GM18498 (cell line): Measurements from ENCODE around the gene OPN1MW.
"Not testable (repeated sequence)": the region's sequence is repeated elsewhere in the genome, so short reads cannot be mapped to it uniquely, and the experiment has no call there.

ENCODE experiments used
- ATAC-seq: cut with Tn5 transposase; IDR thresholded peaks from one replicate; pipeline ENCODE4 v1.9.1; 2021; ENCODE audit warnings: mild to moderate bottlenecking, moderate library complexity; ENCODE audit not compliant: unreplicated experiment

Gene OPN1MW

DNA sequence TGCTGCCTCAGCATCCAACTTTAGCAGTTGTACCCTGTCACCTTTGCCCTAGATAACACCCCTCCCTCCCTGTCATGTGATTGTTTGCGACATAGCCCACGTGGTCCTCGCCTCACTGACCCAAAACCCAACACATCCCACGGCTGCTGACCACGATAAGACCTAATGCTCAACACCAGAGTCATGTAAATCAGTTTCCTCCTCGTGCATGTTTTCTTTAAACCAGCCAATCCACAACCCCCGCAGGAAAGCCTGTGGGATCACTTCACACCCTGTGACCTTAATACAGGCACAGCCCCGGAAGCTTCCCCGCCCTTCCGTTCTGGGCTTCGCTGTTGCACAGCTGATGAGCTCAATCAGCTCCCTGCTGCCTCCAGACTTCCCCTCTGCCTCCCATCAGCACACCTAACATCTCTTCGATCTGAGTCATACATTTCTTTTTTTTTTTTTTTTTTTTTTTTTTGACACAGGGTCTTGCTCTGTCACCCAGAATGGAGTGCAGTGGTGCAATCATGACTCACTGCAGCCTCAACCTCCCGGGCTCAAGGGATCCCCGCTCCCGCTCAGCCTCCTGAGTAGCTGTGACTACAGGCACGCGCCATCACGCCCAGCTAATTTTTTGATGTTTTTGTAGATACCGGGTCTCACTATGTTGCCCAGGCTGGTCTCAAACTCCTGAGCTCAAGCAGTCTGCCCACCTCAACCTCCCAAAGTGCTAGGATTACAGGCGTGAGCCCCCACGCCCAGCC, 27.4 kb downstream of the OPN1MW start:
- ATAC-seq: not testable (repeated sequence)

GRCh38 chrX:154211057-154211456, 28.7 kb downstream of the OPN1MW start:
- ATAC-seq: not testable (repeated sequence)

DNA sequence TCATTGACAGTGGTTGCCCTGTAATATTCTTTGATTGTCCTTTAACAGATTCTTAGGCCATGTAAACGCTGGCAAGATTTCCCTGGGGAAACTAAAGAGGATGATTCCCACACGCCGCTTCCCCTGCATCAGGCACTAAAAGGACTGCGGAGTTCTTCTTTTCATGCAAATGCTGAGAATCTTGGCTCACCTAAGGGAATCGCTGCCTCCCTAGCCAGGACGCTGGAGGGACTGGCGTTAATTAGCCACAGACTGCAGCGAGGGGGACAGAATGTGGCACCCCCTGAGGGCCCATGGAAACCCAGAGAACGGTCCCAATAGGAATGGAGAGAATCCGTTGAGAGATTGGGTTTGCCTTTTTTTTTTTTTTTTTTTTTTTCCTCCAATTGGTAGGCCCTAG, 29.1 kb downstream of the OPN1MW start:
- ATAC-seq: not testable (repeated sequence)

- not testable (repeated sequence) for ATAC-seq
Observed at GRCh38 chrX:154219456-154219855, 37.1 kb downstream of the OPN1MW start, which contains the start of gene OPN1MW2. Gene OPN1MW2 (plus strand): TSS chrX:154219756. CDS start chrX:154219816, 60 bp downstream.

- not testable (repeated sequence) for ATAC-seq
Observed at GRCh38 chrX:154225292-154225691, 42.9 kb downstream of the OPN1MW start.

- ATAC-seq: not testable (repeated sequence)
Observed at GRCh38 chrX:154226706-154227105, 44.3 kb downstream of the OPN1MW start.

DNA sequence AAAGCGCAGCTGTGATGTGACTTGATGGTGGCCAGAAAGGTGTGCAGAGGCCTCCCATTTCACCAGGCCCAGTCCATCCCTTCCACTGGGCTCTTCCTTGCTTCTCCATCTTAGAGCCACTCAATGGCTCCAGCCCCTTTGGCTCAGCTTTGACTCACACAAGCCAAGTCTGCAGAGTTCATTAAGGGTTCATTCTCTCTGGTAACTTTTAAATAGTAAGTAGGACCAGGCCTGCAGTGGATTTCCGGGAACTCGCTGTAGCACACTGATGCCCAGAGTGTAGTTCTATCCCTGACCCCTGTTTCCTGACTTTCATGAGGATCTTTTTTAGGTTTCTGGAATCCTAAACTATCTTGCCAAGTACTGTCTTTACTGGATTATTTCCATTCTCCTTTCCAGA, 49.0 kb downstream of the OPN1MW start:
- ATAC-seq: not testable (repeated sequence)

GRCh38 chrX:154233620-154234019, 51.2 kb downstream of the OPN1MW start:
- ATAC-seq: not testable (repeated sequence)

DNA sequence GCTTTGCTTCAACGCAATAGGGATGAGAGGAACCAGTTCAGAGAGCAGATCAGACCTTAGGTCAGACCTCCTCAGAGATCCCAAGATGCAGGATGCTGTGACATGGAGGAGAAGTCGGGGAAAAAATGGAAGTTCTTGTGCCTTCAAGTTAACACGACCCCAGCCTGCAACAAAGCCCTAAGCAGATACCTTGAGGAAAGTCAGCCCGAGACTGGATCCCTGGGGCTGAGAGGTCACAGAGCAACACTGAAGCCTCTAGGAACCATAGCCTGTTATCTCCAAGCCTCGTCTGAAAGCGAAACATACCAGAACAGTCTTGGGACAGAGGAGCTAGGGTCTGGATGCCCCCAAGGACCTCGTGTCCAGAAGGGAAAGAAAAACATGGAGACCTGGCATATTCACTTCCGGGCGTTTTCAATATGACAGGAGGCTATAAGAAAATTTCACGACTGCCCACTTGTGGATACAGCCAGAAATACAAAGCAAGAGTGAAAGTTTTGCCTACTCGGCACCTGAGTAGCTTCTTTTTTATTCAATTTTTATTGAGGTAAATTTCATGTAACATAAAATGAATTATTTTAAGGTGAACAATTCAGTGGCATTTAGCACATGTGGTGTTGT, 56.7 kb downstream of the OPN1MW start:
- ATAC-seq: not testable (repeated sequence)

DNA sequence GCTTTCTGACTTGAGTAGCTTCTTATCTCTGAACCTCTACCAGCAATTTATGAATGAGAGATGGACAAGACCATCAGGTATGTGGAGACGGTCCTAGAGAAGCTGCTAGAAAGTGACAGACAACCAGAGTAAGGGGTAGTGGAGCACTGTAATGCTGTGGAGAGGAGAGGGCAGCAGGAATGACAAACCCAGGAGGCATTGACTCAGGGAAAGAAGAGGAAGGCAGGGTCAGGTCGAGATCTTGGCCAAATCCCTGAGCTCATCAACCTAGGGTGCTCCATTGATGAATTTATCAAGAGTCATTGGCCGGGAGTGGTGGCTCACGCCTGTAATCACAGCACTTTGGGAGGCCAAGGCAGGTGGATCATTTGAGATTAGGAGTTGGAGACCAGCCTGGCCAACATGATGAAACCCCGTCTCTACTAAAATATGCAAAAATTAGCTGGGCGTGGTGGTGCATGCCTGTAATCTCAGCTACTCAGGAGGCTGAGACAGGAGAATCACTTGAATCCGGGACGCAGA, 57.6 kb downstream of the OPN1MW start:
- not testable (repeated sequence) for ATAC-seq
